ENCODE results near the gene MTX1. TPM values are rescaled to one million over a fixed set of nuclear protein-coding genes. Genes with fewer than 3 reads are reported as not detected.

Gene MTX1
- total and polyA plus RNA-seq, 2 experiments from 2014 or later: 77.7 to 106 TPM

DNA sequence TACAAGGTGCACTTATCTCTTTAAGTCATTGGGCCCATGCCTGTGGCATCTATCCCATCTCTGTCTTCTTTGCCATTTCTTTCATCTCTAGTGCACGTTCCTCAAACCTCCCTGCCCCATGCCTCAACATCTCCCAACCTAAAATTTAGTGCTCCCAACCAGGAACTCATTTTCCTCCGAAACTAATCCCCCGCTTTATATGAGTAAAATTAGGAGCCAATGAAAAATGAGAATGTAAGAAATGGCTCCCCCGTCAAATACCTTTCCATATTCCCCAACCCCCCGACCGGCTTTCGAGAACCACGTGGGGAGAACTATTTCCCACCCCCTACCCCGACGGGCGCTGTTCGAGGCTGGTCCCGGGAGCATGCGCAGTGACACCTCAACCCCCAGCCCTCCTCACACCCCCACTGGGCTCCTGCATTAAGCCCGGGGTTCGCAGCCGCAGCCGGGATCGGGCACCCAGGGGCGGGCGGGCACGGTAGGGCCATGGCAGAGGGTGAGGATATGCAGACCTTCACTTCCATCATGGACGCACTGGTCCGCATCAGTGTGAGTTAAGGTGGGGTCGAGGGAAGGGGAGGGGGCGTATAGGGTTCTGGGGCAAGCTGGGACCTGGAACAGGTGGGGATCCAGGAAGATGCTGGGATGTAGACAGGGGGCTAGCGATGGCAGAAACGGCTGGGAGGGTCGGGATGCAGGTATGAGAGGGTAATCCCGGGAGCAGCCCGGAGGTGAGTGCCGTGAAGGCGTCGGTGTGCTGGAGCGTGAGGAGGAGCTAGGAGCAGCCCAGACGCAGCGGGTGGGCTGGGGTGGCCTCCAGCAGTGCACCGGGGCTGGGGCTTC lies 34.8 kb upstream of the MTX1 start, which contains the start of gene TRIM46:
TRIM46 (plus strand) TSS at position 372 of the 846 bp plus-strand sequence; CDS start at position 490, 118 bp downstream.
- peak within 1 kb of the TSS; percentile 86 for H3K27ac ChIP-seq (ENCODE audit: low read depth)
- H3K4me3 ChIP-seq: peak within 1 kb of the TSS; percentile 84
- H4K20me1 ChIP-seq (replicated peaks; ENCODE audit: insufficient read depth): no peaks in the 10 kb centered on the region
- peak within 1 kb of the TSS; percentile 87; the same call in 1 of the 2 replicates for H2AFZ ChIP-seq
- peaks cover 4% of the 10 kb centered on the region for H3K9me3 Mint-ChIP-seq
- H3K36me3 Mint-ChIP-seq (ENCODE audit: low read depth): peaks cover 38% of the 10 kb centered on the region
- peaks cover 25% of the 10 kb centered on the region for H3F3A ChIP-seq (replicated peaks; ENCODE audit: low read depth)
- H3K27me3 Mint-ChIP-seq (ENCODE audit: insufficient read depth, low read depth, poor library complexity): peaks cover 18% of the 10 kb centered on the region
- DNase-seq (ENCODE audit: low spot score) (peak; percentile 85), ATAC-seq (peak; percentile 46)
- peak within 1 kb of the TSS; percentile 100 for H3K4me2 ChIP-seq
- no peaks in the 10 kb centered on the region for H3K9me2 ChIP-seq (ENCODE audit: insufficient read depth)
- TF ChIP-seq JUNB (IDR thresholded peaks at IDR 0.05; ENCODE audit: unreplicated experiment) (no peak), CREB1 (CRISPR knock-in tag; IDR thresholded peaks at IDR 0.05; ENCODE audit: low read depth) (no peak), NANOG (IDR thresholded peaks at IDR 0.05; ENCODE audit: borderline replicate concordance) (no peak), POLR2AphosphoS5 (IDR thresholded peaks at IDR 0.05; ENCODE audit: low read depth) (peak; percentile 50; the same call in 1 of the 2 replicates), EZH2 (IDR thresholded peaks at IDR 0.05; ENCODE audit: low read depth, unreplicated experiment) (no peak), STAT1 (IDR thresholded peaks at IDR 0.05; ENCODE audit: unreplicated experiment) (no peak), ZNF462 (CRISPR knock-in tag; IDR thresholded peaks at IDR 0.05) (no peak)
- TF ChIP-seq, protein P1, sequence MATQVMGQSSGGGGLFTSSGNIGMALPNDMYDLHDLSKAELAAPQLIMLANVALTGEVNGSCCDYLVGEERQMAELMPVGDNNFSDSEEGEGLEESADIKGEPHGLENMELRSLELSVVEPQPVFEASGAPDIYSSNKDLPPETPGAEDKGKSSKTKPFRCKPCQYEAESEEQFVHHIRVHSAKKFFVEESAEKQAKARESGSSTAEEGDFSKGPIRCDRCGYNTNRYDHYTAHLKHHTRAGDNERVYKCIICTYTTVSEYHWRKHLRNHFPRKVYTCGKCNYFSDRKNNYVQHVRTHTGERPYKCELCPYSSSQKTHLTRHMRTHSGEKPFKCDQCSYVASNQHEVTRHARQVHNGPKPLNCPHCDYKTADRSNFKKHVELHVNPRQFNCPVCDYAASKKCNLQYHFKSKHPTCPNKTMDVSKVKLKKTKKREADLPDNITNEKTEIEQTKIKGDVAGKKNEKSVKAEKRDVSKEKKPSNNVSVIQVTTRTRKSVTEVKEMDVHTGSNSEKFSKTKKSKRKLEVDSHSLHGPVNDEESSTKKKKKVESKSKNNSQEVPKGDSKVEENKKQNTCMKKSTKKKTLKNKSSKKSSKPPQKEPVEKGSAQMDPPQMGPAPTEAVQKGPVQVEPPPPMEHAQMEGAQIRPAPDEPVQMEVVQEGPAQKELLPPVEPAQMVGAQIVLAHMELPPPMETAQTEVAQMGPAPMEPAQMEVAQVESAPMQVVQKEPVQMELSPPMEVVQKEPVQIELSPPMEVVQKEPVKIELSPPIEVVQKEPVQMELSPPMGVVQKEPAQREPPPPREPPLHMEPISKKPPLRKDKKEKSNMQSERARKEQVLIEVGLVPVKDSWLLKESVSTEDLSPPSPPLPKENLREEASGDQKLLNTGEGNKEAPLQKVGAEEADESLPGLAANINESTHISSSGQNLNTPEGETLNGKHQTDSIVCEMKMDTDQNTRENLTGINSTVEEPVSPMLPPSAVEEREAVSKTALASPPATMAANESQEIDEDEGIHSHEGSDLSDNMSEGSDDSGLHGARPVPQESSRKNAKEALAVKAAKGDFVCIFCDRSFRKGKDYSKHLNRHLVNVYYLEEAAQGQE (IDR thresholded peaks at IDR 0.05; ENCODE audit: unreplicated experiment): no peak
- TF ChIP-seq, protein P2, sequence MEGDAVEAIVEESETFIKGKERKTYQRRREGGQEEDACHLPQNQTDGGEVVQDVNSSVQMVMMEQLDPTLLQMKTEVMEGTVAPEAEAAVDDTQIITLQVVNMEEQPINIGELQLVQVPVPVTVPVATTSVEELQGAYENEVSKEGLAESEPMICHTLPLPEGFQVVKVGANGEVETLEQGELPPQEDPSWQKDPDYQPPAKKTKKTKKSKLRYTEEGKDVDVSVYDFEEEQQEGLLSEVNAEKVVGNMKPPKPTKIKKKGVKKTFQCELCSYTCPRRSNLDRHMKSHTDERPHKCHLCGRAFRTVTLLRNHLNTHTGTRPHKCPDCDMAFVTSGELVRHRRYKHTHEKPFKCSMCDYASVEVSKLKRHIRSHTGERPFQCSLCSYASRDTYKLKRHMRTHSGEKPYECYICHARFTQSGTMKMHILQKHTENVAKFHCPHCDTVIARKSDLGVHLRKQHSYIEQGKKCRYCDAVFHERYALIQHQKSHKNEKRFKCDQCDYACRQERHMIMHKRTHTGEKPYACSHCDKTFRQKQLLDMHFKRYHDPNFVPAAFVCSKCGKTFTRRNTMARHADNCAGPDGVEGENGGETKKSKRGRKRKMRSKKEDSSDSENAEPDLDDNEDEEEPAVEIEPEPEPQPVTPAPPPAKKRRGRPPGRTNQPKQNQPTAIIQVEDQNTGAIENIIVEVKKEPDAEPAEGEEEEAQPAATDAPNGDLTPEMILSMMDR (conservative IDR thresholded peaks at IDR 0.05; ENCODE audit: low read depth in 2 of 2): peak in 1 of 2 experiments; percentile 15; a peak in 1 of 4 replicates
- peaks cover 8% of the 10 kb centered on the region; the same call in 1 of the 2 replicates for H3K36me3 ChIP-seq (ENCODE audit: insufficient read depth)
- H3K79me2 ChIP-seq (replicated peaks; ENCODE audit: insufficient read depth): peaks cover 20% of the 10 kb centered on the region
- peak within 1 kb of the TSS; percentile 86 for H3K4me3 Mint-ChIP-seq
- peaks cover 25% of the 10 kb centered on the region for H3K4me1 Mint-ChIP-seq
- no peaks in the 10 kb centered on the region for H3K27me3 ChIP-seq (ENCODE audit: insufficient read depth)
- peak within 1 kb of the TSS; percentile 94 for H3K27ac Mint-ChIP-seq
- peaks cover 18% of the 10 kb centered on the region for H3K4me1 ChIP-seq (ENCODE audit: insufficient read depth)
